HG03571 (cell line): ENCODE data around the gene XCL1.
"Not testable (repeated sequence)": the region's sequence is repeated elsewhere in the genome, so short reads cannot be mapped to it uniquely, and the experiment has no call there.

Experiments used
- ATAC-seq: cut with Tn5 transposase; IDR thresholded peaks from one replicate; pipeline ENCODE4 v1.9.1; 2021; ENCODE audit not compliant: unreplicated experiment

The XCL1 gene

GRCh38 chr1:168567007-168567406 lies 9.4 kb upstream of the XCL1 start:
- no peak for ATAC-seq

- no peak for ATAC-seq
Measured at GRCh38 chr1:168567568-168567967, 8.8 kb upstream of the XCL1 start.

- no peak for ATAC-seq
Measured at GRCh38 chr1:168568346-168568745, 8.1 kb upstream of the XCL1 start.

GRCh38 chr1:168570652-168571051 lies 5.8 kb upstream of the XCL1 start:
- no peak for ATAC-seq

- ATAC-seq = no peak
Measured at GRCh38 chr1:168572633-168573032, 3.8 kb upstream of the XCL1 start.

GRCh38 chr1:168574234-168574633 lies 2.2 kb upstream of the XCL1 start:
- ATAC-seq = not testable (repeated sequence)

- not testable (repeated sequence) for ATAC-seq
Measured at GRCh38 chr1:168578531-168579185, 2.3 kb downstream of the XCL1 start.

GRCh38 chr1:168580290-168580689 lies 3.9 kb downstream of the XCL1 start:
- ATAC-seq = not testable (repeated sequence)

- ATAC-seq = not testable (repeated sequence)
Measured at GRCh38 chr1:168580991-168581390, 4.6 kb downstream of the XCL1 start.

GRCh38 chr1:168581817-168582572 lies 5.6 kb downstream of the XCL1 start:
- no peak for ATAC-seq

GRCh38 chr1:168582688-168583336 lies 6.4 kb downstream of the XCL1 start:
- ATAC-seq = no peak

- no peak for ATAC-seq
Measured at GRCh38 chr1:168583571-168583970, 7.2 kb downstream of the XCL1 start.

- ATAC-seq = no peak
Measured at GRCh38 chr1:168585191-168585590, 8.8 kb downstream of the XCL1 start.

- ATAC-seq = no peak
Measured at GRCh38 chr1:168585937-168586336, 9.5 kb downstream of the XCL1 start.

GRCh38 chr1:168589167-168589566 lies 12.8 kb downstream of the XCL1 start:
- no peak for ATAC-seq

- ATAC-seq = no peak
Measured at GRCh38 chr1:168591066-168591465, 14.7 kb downstream of the XCL1 start.

GRCh38 chr1:168591641-168592250 lies 15.3 kb downstream of the XCL1 start:
- ATAC-seq = no peak

GRCh38 chr1:168595403-168595802 lies 19.0 kb downstream of the XCL1 start:
- ATAC-seq = not testable (repeated sequence)

- no peak for ATAC-seq
Measured at GRCh38 chr1:168598125-168598524, 21.7 kb downstream of the XCL1 start.

GRCh38 chr1:168598892-168599291 lies 22.5 kb downstream of the XCL1 start:
- no peak for ATAC-seq

GRCh38 chr1:168599641-168600040 lies 23.2 kb downstream of the XCL1 start:
- ATAC-seq = no peak

- ATAC-seq = no peak
Measured at GRCh38 chr1:168601051-168601450, 24.6 kb downstream of the XCL1 start.
